Measurements from ENCODE around the gene ELOVL1.

- TF ChIP-seq, protein P1, sequence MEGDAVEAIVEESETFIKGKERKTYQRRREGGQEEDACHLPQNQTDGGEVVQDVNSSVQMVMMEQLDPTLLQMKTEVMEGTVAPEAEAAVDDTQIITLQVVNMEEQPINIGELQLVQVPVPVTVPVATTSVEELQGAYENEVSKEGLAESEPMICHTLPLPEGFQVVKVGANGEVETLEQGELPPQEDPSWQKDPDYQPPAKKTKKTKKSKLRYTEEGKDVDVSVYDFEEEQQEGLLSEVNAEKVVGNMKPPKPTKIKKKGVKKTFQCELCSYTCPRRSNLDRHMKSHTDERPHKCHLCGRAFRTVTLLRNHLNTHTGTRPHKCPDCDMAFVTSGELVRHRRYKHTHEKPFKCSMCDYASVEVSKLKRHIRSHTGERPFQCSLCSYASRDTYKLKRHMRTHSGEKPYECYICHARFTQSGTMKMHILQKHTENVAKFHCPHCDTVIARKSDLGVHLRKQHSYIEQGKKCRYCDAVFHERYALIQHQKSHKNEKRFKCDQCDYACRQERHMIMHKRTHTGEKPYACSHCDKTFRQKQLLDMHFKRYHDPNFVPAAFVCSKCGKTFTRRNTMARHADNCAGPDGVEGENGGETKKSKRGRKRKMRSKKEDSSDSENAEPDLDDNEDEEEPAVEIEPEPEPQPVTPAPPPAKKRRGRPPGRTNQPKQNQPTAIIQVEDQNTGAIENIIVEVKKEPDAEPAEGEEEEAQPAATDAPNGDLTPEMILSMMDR (conservative IDR thresholded peaks at IDR 0.05; ENCODE audit: low read depth, low read length): no peak
- no peak for TF ChIP-seq EZH2 (IDR thresholded peaks at IDR 0.05; ENCODE audit: low read length, unreplicated experiment)
- no peak for TF ChIP-seq EZH2phosphoT487 (IDR thresholded peaks at IDR 0.05; ENCODE audit: borderline replicate concordance, low read length)
Measured at GRCh38 chr1:43354471-43354870, 13.3 kb downstream of the ELOVL1 start.
